HG03558 (cell line): Measurements from ENCODE around the gene AUTS2.

Experiments used
- ATAC-seq: cut with Tn5 transposase; IDR thresholded peaks from one replicate; pipeline ENCODE4 v1.9.1; 2021; ENCODE audit warnings: moderate number of reproducible peaks; ENCODE audit not compliant: unreplicated experiment; ENCODE audit errors: extremely low read depth

Gene AUTS2

DNA sequence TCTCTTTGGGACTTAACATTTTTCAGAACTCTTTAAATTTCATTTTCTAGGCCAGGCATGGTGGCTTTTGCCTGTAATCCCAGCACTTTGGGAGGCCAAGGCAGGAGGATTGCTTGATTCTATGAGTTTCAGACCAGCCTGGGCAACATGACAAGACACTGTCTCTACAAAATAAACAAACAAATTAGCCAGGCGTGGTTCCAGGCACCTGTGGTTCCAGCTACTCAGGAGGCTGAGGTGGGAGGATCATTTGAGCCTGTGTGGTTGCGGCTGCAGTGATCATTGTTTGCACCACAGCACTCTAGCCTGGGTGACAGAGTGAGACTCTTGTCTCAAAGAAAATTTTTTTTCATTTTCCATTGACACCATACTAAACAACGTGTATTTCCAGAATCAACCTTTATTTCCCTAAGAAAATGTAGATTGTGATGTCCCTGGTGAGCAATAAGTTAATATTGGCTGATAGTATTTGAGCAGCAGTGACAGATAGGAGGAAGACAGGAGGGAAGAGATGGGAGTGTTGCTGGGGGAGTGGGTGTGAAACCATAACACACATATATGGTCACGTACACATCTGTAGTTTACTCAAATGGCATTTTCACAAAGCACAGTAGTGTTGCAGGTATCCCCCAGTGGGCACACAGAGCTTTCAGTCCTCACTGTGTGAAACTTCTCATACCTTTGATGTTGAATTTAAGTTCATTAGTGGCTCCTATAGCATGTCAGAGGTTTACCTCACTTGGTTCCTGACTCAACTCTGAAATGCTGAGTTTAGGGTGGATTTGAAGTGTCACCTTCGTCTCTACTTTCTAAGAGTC lies 205.6 kb downstream of the AUTS2 start:
- ATAC-seq: peak; percentile 89

- no peak for ATAC-seq
Observed at GRCh38 chr7:69804962-69805361, 206.7 kb downstream of the AUTS2 start.

GRCh38 chr7:69808391-69808790 lies 210.1 kb downstream of the AUTS2 start:
- ATAC-seq: no peak

DNA sequence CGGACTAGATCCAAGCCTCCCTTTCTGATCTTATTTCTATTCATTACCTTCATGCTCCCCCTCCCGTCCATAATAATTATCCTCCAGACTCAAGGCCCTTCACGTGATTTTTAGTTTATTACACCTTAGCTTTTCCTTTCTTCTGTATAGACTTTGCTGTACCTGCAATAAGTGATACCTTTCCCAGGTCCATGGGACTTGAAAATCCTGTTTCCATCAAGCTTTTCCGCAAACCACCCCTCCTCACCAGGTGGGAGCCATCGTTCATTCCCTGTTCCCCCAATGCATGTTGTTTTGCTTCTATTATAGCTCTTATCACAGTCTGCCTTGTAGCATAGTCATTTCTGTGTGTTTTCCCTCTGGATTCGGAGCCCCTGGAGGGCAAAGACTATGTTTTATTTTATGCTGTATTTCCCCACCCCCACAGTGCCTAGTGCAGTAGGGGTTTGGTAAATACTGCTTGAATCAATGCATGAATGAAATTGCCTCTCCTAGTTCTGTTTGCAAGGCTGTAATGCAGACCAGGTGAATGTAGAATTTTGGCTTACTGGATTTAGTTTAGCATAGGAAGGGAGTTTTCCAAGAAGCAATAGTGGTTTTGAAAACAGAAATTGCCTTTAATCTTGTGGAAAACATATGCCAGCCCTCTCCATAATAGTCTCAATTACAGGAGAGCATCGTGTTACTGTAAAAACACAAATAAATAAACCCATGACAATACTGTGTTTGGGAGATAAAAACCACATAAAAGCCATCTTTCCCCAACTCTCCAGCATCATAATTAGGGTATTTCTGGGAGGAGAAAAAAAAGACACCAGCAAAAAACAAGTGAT lies 213.4 kb downstream of the AUTS2 start:
- no peak for ATAC-seq

GRCh38 chr7:69812756-69813155 lies 214.5 kb downstream of the AUTS2 start:
- no peak for ATAC-seq

DNA sequence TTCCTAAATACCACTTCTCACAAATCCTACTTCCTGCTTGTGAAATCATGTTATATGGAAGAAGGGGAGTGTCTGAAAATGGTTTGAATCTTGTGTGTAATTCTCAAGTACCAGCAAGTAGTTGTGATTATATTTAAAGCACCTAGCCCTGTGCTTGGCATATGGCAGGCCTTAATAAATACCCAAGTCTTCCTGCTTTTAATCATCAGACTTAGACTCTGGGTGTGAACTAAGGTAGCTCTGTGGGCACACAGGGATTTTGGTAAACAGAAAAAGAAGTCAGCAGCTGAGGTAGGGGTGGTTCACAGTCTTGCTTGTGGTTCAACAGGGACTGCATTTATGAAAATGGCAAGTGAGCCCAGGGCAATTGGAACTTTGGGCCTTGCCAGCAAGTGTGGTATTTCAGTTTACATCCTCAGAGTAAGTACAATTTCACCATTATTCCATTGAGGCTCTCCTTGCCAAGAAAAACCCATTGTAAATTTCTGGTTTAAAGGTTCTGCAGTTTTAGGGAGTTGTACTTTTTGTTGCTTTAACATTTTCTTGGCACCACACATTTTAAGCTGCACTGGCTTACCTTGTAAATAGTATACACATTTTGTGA lies 215.5 kb downstream of the AUTS2 start:
- no peak for ATAC-seq

GRCh38 chr7:69814421-69814962 lies 216.2 kb downstream of the AUTS2 start:
- no peak for ATAC-seq

GRCh38 chr7:69816501-69816900 lies 218.2 kb downstream of the AUTS2 start:
- no peak for ATAC-seq

GRCh38 chr7:69817121-69817520 lies 218.8 kb downstream of the AUTS2 start:
- ATAC-seq: no peak

DNA sequence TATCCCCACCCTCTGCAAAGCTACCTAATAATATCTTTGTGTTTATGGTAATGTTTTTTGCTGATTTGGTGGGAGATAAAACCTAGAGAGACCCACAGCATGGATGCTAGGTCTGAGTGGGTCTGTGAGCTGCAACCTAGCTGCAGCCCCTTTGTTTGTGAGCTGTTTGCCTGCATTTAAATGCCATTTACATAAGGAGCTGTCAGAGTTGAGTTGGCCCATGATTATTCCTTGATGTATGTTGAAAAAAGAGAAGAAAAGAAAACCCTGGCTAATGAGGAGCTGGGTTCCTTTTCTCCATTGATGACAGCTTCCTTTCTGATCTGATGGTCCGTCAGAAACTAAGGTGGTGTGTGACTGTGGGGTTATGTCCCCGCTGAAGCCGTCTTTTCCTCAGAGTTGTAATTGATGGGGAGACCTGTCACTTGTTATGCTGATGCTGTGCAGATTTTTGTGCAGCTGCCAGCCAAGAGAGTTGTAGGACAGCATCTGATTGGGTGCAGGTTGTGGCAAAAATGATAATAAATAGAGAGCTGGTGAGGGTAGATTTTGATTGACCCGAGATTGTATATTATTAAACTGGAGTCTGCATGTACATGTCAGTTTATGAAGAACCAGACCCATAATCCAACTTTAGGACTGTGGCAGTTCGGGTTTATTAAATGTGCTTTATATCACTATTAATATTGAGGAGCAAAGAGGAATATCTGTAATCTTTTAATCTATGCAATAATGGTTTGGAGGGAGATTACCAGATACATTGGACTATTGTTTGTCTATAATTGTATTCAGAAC lies 219.8 kb downstream of the AUTS2 start:
- ATAC-seq: no peak

GRCh38 chr7:69818636-69819332 lies 220.5 kb downstream of the AUTS2 start:
- ATAC-seq: no peak

GRCh38 chr7:69819333-69819705 lies 221.0 kb downstream of the AUTS2 start:
- no peak for ATAC-seq

- no peak for ATAC-seq
Observed at GRCh38 chr7:69820479-69821192, 222.4 kb downstream of the AUTS2 start.

DNA sequence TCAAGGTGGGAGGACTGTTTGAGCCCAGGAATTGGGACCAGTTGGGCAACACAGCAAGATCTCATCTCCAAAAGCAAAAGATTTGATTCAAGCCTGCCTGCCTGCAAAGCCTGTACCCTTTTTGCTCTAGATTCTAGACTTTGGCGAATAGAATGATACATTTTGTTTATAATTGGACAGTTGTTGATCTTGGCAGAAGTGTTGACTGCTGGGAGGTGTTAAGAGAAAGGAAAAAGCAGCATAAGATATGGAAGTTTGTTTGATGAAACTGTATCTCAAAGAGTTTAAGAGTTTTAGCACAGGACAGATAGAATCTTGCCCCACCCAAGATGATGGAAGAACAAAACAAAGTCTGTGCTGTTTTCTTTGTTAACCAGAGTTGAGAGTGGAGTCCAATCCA lies 224.1 kb downstream of the AUTS2 start:
- ATAC-seq: no peak

DNA sequence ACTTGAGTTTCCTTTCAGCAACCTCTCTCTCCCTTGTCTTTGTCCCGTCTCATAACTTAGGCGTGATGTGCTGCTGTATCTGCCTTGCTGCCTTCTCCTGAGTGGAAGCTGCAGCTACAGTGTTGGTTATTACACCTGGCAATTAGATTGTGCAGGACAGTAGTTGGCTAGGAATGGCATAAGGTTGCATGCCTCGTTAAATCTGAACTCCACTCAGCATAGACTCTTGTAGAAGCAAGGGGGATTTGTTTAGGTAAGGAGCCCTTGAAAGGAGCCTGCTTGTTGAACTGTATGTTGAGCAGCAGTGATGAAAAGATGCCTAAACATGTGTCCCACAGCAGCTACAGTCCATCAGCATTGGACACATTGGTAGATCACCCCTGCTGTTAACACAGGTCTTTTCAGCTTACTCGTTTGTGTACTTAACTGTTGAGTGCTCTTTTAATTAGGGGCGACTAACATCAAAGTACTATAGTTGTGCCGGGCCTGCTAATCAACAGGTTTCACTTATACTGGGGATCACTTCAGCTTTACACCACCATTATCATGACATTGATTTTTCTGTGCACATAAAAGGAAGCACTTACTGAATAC lies 225.0 kb downstream of the AUTS2 start:
- ATAC-seq: no peak

GRCh38 chr7:69825113-69825972 lies 227.1 kb downstream of the AUTS2 start:
- ATAC-seq: no peak

- ATAC-seq: no peak
Observed at GRCh38 chr7:69826283-69826682, 228.0 kb downstream of the AUTS2 start.

GRCh38 chr7:69827140-69827539 lies 228.9 kb downstream of the AUTS2 start:
- no peak for ATAC-seq
